Stimulated activated CD4-positive, alpha-beta T cell treated with anti-CD3 and anti-CD28 coated beads, Interleukin-1b, Interleukin-23, amount 100 ng/mL, for 1 hour (primary cell): Measurements from ENCODE around the gene KPNA1.

Experiments
- DNase-seq, 2 donors: peaks; one replicate each; pipeline ENCODE4 v3.0.0-alpha.2; 2020; ENCODE audit warnings: low read depth in 2 of 2

KPNA1 gene

GRCh38 chr3:122514123-122515019 lies at the start of gene KPNA1:
KPNA1 (minus strand) TSS chr3:122514939; CDS start chr3:122496565, 18,374 bp downstream.
- DNase-seq: peak; percentile 66 to 69

- peak; percentile 31 to 49 for DNase-seq
Observed at GRCh38 chr3:122564155-122564912, 49.6 kb upstream of the KPNA1 start, which contains the start of the genes DTX3L and PARP9. DTX3L (plus strand) TSS chr3:122564338; CDS start chr3:122564427, 89 bp downstream. PARP9 (minus strand) TSS chr3:122564300; CDS start chr3:122559620, 4,680 bp downstream.

- DNase-seq: no peak
Observed at GRCh38 chr3:122563717-122564025, 48.9 kb upstream of the KPNA1 start.

- no peak for DNase-seq
Observed at GRCh38 chr3:122562923-122563716, 48.4 kb upstream of the KPNA1 start.

DNA sequence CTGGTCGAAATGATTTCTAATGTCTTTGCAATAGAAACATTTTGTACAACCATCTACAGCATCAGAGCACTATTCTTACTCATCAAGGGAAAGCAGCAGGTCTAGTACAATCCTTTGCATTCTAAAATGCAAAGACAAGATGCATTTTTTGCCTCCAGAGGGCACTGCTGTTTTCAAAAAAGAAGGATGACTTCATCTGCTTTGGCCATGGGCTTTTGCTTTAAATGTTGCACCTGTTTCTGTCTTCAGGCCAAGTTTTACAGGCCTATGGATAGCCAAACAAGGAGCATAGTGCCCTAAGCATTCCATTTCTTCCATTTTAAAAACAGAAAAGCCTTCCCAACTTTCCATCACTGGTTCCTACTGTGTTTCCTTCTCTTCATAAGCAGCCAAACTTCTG lies 45.9 kb upstream of the KPNA1 start:
- peak in 1 of 2 donors; percentile 30 for DNase-seq

- DNase-seq: no peak
Observed at GRCh38 chr3:122559906-122560305, 45.2 kb upstream of the KPNA1 start.

- no peak for DNase-seq
Observed at GRCh38 chr3:122558605-122559004, 43.9 kb upstream of the KPNA1 start.

DNA sequence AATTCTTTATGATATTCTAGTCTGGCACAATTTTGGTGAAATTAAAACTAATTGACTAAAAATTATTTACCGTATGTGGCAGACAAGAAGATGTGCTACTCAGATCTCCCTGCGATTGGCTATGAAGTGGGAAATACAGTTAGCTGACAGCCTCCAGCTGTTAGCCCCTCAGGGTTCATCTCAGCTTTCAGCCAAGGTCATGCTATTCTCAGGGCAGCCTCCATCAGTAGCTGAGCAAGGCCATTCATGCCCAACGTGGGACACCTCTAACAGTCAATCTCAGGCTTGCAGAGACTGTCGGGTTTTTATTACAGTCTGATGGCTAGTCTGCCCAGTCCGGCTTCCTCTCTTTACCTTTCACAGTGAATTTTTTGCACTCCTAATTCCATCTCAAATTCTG lies 42.6 kb upstream of the KPNA1 start:
- no peak for DNase-seq

GRCh38 chr3:122555275-122556071 lies 40.7 kb upstream of the KPNA1 start:
- no peak for DNase-seq

DNA sequence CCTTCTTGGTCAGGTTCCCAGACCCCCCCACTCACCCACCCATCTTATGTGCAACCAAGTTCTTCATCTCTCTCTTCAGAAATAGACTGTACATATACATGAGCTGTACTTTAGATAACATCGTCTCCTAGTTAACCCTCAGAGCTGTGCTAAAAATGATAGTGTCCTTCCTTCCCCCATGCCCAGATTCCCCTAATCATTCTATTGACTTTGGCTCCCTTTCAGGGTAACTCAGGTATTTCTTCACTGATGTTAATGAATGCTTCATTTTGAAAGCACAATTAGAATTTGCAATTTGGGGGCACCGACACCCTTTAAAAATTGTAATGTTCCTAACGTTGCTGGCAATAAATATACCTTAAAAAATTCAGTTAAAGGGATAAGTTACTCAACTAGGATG lies 38.4 kb upstream of the KPNA1 start:
- DNase-seq: no peak

- no peak for DNase-seq
Observed at GRCh38 chr3:122548619-122549018, 33.9 kb upstream of the KPNA1 start.

GRCh38 chr3:122548076-122548475 lies 33.3 kb upstream of the KPNA1 start:
- DNase-seq: no peak

GRCh38 chr3:122546151-122546550 lies 31.4 kb upstream of the KPNA1 start:
- DNase-seq: no peak

DNA sequence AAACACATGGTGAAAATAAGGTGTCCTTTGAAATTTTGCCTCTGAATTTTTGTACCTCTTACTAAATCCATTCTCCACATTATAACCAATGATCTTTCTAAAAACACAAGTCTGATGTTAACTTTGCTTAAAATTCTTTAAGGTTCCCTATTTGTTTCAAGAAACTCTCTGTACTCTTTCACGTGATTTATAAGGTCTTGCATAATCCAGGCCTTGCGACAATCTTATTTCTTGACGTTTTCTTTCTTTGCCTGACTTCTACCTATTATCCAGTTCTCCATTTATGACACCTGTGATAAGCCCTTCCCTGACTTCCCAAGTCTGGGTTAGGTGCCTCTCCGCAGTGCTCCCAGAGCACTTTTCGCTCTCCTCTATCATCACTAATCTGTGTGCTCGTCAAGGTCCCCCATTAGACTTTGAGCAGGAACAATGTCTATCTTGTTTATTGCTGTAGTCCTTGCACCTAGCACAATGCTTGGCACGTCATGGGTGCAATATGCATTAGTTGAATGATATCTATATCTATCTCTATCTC lies 24.3 kb upstream of the KPNA1 start:
- no peak for DNase-seq

DNA sequence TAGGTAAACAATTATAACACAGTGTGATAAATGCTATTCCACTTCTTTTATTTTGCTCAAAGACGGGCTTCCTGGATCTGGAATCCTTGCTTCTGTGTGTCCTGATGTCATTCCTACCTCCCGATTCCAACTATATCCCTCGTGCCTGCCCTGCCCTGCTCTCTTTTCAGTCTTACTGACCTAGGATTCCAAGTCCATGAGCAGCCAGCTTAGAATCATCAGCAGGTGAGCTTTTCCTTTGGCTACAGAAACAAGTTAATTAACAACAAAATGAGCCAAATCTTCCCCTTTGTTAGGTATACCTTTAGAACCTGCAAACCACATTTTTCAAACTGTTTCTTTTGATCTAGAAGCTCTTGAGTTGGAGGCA lies 21.9 kb upstream of the KPNA1 start:
- DNase-seq: no peak

DNA sequence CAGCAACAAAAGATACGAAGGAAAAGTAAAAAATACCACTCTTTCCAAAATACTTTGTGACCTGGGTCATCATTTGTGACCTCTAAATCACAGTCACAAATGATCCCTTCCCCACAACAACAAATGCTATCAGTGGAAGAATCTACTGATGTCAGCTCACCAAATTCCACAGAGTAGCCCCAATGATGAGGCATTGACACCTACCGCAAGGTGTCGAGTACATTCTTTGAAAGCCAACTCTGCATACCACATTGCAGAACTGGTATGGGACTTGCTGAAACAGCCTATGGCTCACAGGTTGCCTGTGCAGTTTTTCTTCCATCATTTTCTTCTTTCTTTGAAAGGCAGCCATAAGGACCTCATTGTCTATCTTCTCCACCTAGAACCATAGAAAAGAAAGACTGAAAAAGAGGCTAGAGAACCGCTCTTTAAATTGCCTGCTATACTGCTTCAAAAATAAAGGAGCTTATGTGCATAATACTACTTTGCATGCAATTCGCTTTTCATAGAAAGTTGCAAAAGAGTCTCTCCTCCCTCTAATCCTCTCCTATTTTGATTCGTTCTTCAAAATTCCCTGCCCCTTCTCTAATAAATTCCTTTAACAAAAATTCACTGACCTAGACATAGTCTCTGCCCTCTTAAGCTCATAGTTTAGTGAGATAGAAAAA lies 21.4 kb upstream of the KPNA1 start:
- DNase-seq: no peak

- DNase-seq: no peak
Observed at GRCh38 chr3:122533931-122534334, 19.2 kb upstream of the KPNA1 start.

DNA sequence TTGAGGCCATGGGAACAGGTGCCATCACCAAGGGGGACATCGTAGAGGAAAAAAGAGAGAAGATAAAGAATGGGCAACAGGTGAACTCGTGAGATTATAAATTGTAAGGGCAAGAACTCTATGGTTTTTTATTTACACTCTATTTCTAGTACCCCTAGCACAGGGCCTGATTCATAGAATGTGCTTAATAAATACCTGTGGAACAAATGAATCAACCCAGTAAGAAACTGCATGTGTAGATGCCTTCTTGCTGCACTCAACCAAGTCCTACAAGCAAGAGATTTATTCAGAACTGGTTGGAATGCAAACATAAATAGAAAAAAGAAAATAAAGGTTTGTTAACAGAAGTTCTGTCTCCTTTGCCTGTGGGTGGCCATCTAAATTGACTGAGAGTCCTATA lies 18.7 kb upstream of the KPNA1 start:
- DNase-seq: no peak

DNA sequence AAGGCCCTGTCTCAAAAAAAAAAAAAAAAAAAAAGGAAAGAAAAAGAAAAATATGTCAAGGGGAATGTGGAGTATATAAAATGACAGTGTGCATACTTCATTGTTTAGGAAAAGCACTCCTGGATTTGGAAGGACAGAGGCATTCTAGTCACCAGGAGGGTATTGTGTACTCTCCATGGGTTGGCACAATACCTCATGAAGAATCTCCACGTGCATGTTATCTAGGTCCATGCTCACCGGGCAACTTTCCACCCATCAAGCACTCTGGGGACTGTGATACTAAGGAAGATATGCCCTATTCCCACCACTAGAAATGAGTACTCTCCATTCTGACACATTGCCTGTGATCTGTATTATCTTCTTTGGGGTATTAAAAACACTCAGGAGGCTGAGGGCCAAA lies 15.4 kb upstream of the KPNA1 start:
- DNase-seq: no peak

GRCh38 chr3:122523317-122523716 lies 8.6 kb upstream of the KPNA1 start:
- DNase-seq: no peak
